Neuronal stem cell (in vitro differentiated cells): ENCODE results near the gene DNAJC18.
A peak's percentile ranks its signal among the peaks of the same experiment; 100 is the strongest.
"Not testable (repeated sequence)": the region's sequence is repeated elsewhere in the genome, so short reads cannot be mapped to it uniquely, and the experiment has no call there.

ENCODE experiments used
- DNase-seq: peaks from one replicate; pipeline ENCODE4 v3.0.0-alpha.2; 2013; ENCODE audit warnings: low spot score
- H2AFZ ChIP-seq: one replicate; pipeline ENCODE4 v1.6.1; 2013; ENCODE audit warnings: mild to moderate bottlenecking, low read length, inconsistent platforms
- H2AK5ac ChIP-seq: 2 replicates; pipeline ENCODE4 v1.6.1; 2013; ENCODE audit warnings: low read depth, mild to moderate bottlenecking, inconsistent platforms, low read length, moderate library complexity, mixed read lengths
- H2BK120ac ChIP-seq: 2 replicates; pipeline ENCODE4 v1.6.1; 2013; ENCODE audit warnings: low read depth, mild to moderate bottlenecking, inconsistent platforms, low read length, moderate library complexity, mixed read lengths
- H2BK12ac ChIP-seq: one replicate; pipeline ENCODE4 v1.6.1; 2013; ENCODE audit warnings: low read length, inconsistent platforms
- H2BK15ac ChIP-seq: 2 replicates; pipeline ENCODE4 v1.6.1; 2013; ENCODE audit warnings: mild to moderate bottlenecking, low read length, inconsistent platforms, mixed read lengths
- H2BK5ac ChIP-seq: one replicate; pipeline ENCODE4 v1.6.1; 2013; ENCODE audit warnings: inconsistent platforms, mild to moderate bottlenecking, low read length, moderate library complexity
- H3K14ac ChIP-seq: one replicate; pipeline ENCODE4 v1.6.1; 2013; ENCODE audit warnings: low read length, inconsistent platforms
- H3K18ac ChIP-seq: 2 replicates; pipeline ENCODE4 v1.6.1; 2013; ENCODE audit warnings: low read length, inconsistent platforms
- H3K23ac ChIP-seq: 2 replicates; pipeline ENCODE4 v1.6.1; 2013; ENCODE audit warnings: low read depth, mild to moderate bottlenecking, mixed read lengths, low read length, inconsistent platforms; ENCODE audit not compliant: poor library complexity
- H3K27ac ChIP-seq: replicated peaks from 3 replicates; pipeline ENCODE4 v1.5.1; 2013; ENCODE audit warnings: low read length, inconsistent platforms
- H3K27me3 ChIP-seq, 3 experiments: 2 replicates each; pipeline ENCODE4 v1.6.1; 2013; ENCODE audit warnings: low read length in 3 of 3, mild to moderate bottlenecking in 2 of 3, inconsistent platforms in 1 of 3, low read depth in 1 of 3, mixed read lengths in 1 of 3, moderate library complexity in 1 of 3; ENCODE audit not compliant: control insufficient read depth in 3 of 3, insufficient read depth in 3 of 3
- H3K36me3 ChIP-seq, 2 donors: replicated peaks in 1 of 2; 2 replicates each; pipeline ENCODE4 v1.6.1; 2013; ENCODE audit warnings: low read length in 2 of 2; ENCODE audit not compliant: control insufficient read depth in 2 of 2, insufficient read depth in 2 of 2
- H3K4ac ChIP-seq: 2 replicates; pipeline ENCODE4 v1.6.1; 2013; ENCODE audit warnings: inconsistent platforms, mild to moderate bottlenecking, low read length, moderate library complexity
- H3K4me1 ChIP-seq, 2 donors: 1 replicate in 1 of 2; 2 replicates in 1 of 2; pipeline ENCODE4 v1.6.1; 2013; ENCODE audit warnings: low read length in 2 of 2, low read depth in 1 of 2; ENCODE audit not compliant: control insufficient read depth in 2 of 2, insufficient read depth in 1 of 2
- H3K4me2 ChIP-seq: one replicate; pipeline ENCODE4 v1.6.1; 2013; ENCODE audit warnings: mild to moderate bottlenecking, low read length, inconsistent platforms; ENCODE audit not compliant: insufficient read depth, poor library complexity, severe bottlenecking
- H3K4me3 ChIP-seq, 2 donors: 2 replicates each; pipeline ENCODE4 v1.5.1; 2013; ENCODE audit warnings: low read length in 2 of 2, mild to moderate bottlenecking in 2 of 2, inconsistent platforms in 1 of 2, moderate library complexity in 1 of 2
- H3K79me1 ChIP-seq: one replicate; pipeline ENCODE4 v1.6.1; 2013; ENCODE audit warnings: low read depth, mild to moderate bottlenecking, inconsistent platforms, low read length, moderate library complexity
- H3K9ac ChIP-seq: one replicate; pipeline ENCODE4 v1.6.1; 2013; ENCODE audit warnings: mild to moderate bottlenecking, low read depth, low read length, inconsistent platforms; ENCODE audit not compliant: poor library complexity
- H3K9me3 ChIP-seq, 2 donors: replicated peaks in 1 of 2; 2 replicates each; pipeline versions ENCODE3 to v1.6.1; 2013; ENCODE audit warnings: low read length in 2 of 2, mild to moderate bottlenecking in 2 of 2, inconsistent platforms in 1 of 2, low read depth in 1 of 2, mixed read lengths in 1 of 2, moderate library complexity in 1 of 2; ENCODE audit not compliant: control insufficient read depth in 2 of 2, insufficient read depth in 1 of 2
- H4K8ac ChIP-seq: one replicate; pipeline ENCODE4 v1.6.1; 2013; ENCODE audit warnings: low read depth, mild to moderate bottlenecking, inconsistent platforms, low read length, moderate library complexity
- H4K91ac ChIP-seq: one replicate; pipeline ENCODE4 v1.6.1; 2013; ENCODE audit warnings: low read length, low read depth, mild to moderate bottlenecking, inconsistent platforms; ENCODE audit not compliant: poor library complexity
- whole genome bisulfite sequencing, 2 donors: extraction: QIAGEN DNeasy Blood & Tissue Kit; methylation state at CpG; one replicate each; pipeline ENCODE4 v1.1.7; 2013; ENCODE audit warnings: missing lambda C conversion rate in 2 of 2, mixed read lengths in 1 of 2; ENCODE audit not compliant: insufficient read length in 2 of 2, insufficient replicate concordance in 1 of 2; ENCODE audit errors: extremely low coverage in 2 of 2; 5-methylcytosine and 5-hydroxymethylcytosine counted together

DNAJC18 gene

GRCh38 chr5:139478657-139479423 lies 39.5 kb upstream of the DNAJC18 start:
- not testable (repeated sequence) for H3K9ac ChIP-seq, H3K4ac ChIP-seq, H2BK120ac ChIP-seq, H3K14ac ChIP-seq, H2BK15ac ChIP-seq, H3K36me3 ChIP-seq, H3K18ac ChIP-seq, H3K79me1 ChIP-seq, H3K27me3 ChIP-seq, H3K4me3 ChIP-seq, H4K91ac ChIP-seq, H3K27ac ChIP-seq, H3K9me3 ChIP-seq, H3K23ac ChIP-seq, H2BK12ac ChIP-seq, DNase-seq, H3K4me1 ChIP-seq, H4K8ac ChIP-seq, H3K4me2 ChIP-seq, H2AK5ac ChIP-seq
- Histone ChIP-seq H2BK5ac (peak overlapping the region; percentile 10), H2AFZ (peak overlapping the region; percentile 5)
- no CpG with 5 or more reads among the region's 9 CpGs for WGBS, 2 donors

GRCh38 chr5:139475865-139476617 lies 36.7 kb upstream of the DNAJC18 start:
- Histone ChIP-seq H4K91ac (no peak overlapping the region), H3K23ac (no peak overlapping the region), H3K27ac (no peak overlapping the region), H3K4me1 (peaks cover 12 to 25% of the 10 kb centered on the region in 2 donors), H2AK5ac (no peak overlapping the region), H3K4me2 (no peak overlapping the region), H3K14ac (no peak overlapping the region), H3K36me3 (no peaks in the 10 kb centered on the region), H3K18ac (no peak overlapping the region), H3K79me1 (no peaks in the 10 kb centered on the region), H2BK15ac (peak overlapping the region; percentile 51), H2AFZ (no peak overlapping the region), H2BK5ac (no peak overlapping the region), H4K8ac (no peak overlapping the region), H3K4ac (no peak overlapping the region), H2BK12ac (no peak overlapping the region), H3K4me3 (no peak overlapping the region), H3K9me3 (no peaks in the 10 kb centered on the region), H3K9ac (no peak overlapping the region), H2BK120ac (no peak overlapping the region), H3K27me3 (peaks cover 0 to 6% (median 0%) of the 10 kb centered on the region in 3 experiments)
- WGBS, 2 donors: no CpG with 5 or more reads among the region's 13 CpGs
- no peak for DNase-seq

GRCh38 chr5:139474890-139475791 lies 35.8 kb upstream of the DNAJC18 start:
- Histone ChIP-seq H2AK5ac (peak overlapping the region; percentile 53), H2BK5ac (no peak overlapping the region), H3K79me1 (no peaks in the 10 kb centered on the region), H2BK15ac (peak overlapping the region; percentile 51), H3K9me3 (no peaks in the 10 kb centered on the region), H2BK12ac (peak overlapping the region; percentile 87), H3K23ac (no peak overlapping the region), H3K4me1 (peaks cover 12 to 25% of the 10 kb centered on the region in 2 donors), H3K27ac (no peak overlapping the region), H3K27me3 (peaks cover 0 to 6% (median 0%) of the 10 kb centered on the region in 3 experiments), H3K14ac (peak overlapping the region; percentile 72), H3K4me3 (peak overlapping the region in 1 of 2 donors; percentile 2), H4K91ac (no peak overlapping the region), H3K4me2 (no peak overlapping the region), H3K9ac (no peak overlapping the region), H4K8ac (no peak overlapping the region), H2AFZ (no peak overlapping the region), H3K18ac (peak overlapping the region; percentile 81), H3K4ac (peak overlapping the region; percentile 10), H2BK120ac (peak overlapping the region; percentile 21), H3K36me3 (no peaks in the 10 kb centered on the region)
- DNase-seq: no peak
- WGBS, 2 donors: no CpG with 5 or more reads among the region's 13 CpGs
